ENCODE data around the gene B4GAT1. TPM values are rescaled to one million over a fixed set of nuclear protein-coding genes. Genes with fewer than 3 reads are reported as not detected.

The B4GAT1 gene
- total and polyA plus RNA-seq, 9 of the 15 experiments (the other 6 are each of a cell fraction or from before 2014, with no cell fraction given) = 0.86 to 9.5 (median 3.8) TPM

GRCh38 chr11:66363805-66364535 is 16.5 kb upstream of the B4GAT1 start (continued):
- TF ChIP-seq TFAP4 (CRISPR knock-in tag; IDR thresholded peaks at IDR 0.05; ENCODE audit: borderline replicate concordance) (peak; percentile 10; the same call in 1 of the 2 replicates), ERF (CRISPR knock-in tag; IDR thresholded peaks at IDR 0.05) (peak; percentile 37; the same call in 1 of the 2 replicates), TFAM (CRISPR knock-in tag; conservative IDR thresholded peaks at IDR 0.05) (no peak), POLR2AphosphoS2 (IDR thresholded peaks at IDR 0.05; ENCODE audit: low read length) (peak; percentile 93), MITF (IDR thresholded peaks at IDR 0.05) (no peak), ZNF717 (CRISPR knock-in tag; IDR thresholded peaks at IDR 0.05) (no peak), CCNT2 (IDR thresholded peaks at IDR 0.05; ENCODE audit: borderline replicate concordance, extremely low read depth, insufficient read length, low read depth, low read length) (no peak), ZBTB2 (IDR thresholded peaks at IDR 0.05) (no peak), CHCHD3 (CRISPR knock-in tag; IDR thresholded peaks at IDR 0.05) (no peak), NCOA6 (IDR thresholded peaks at IDR 0.05) (no peak)
